ENCODE measurements around the gene RERE. TPM values are rescaled to one million over a fixed set of nuclear protein-coding genes. Genes with fewer than 3 reads are reported as not detected.

The RERE gene
- total RNA-seq, 4 donors from 2014 or later: 86.4 to 111 (median 103) TPM

GRCh38 chr1:8693107-8693506 lies 124.3 kb downstream of the RERE start:
- Histone ChIP-seq H3K9me3 (peaks cover 0 to 3% (median 0%) of the 10 kb centered on the region in 4 donors), H3K4me3 (no peak overlapping the region), H3K4me1 (peaks cover 0 to 22% (median 3%) of the 10 kb centered on the region in 4 donors), H3K27me3 (no peaks in the 10 kb centered on the region), H3K27ac (no peak overlapping the region), H3K36me3 (no peaks in the 10 kb centered on the region)
- TF ChIP-seq EP300 (IDR thresholded peaks at IDR 0.05): no peak
- TF ChIP-seq CTCF (IDR thresholded peaks at IDR 0.05): no peak
- TF ChIP-seq POLR2A (IDR thresholded peaks at IDR 0.05): no peak
- WGBS, 2 donors: 70 to 85% methylated on average over 3 of the region's 3 CpGs
- DNase-seq (ENCODE audit: low spot score in 2 of 2): no peak

GRCh38 chr1:8691662-8692061 lies 125.8 kb downstream of the RERE start:
- 76 to 84% methylated on average over 1 of the region's 1 CpG for WGBS, 2 donors
- Histone ChIP-seq H3K27ac (no peak overlapping the region), H3K4me3 (no peak overlapping the region), H3K4me1 (peaks cover 0 to 28% (median 7%) of the 10 kb centered on the region in 4 donors), H3K36me3 (no peaks in the 10 kb centered on the region), H3K27me3 (no peaks in the 10 kb centered on the region), H3K9me3 (peaks cover 0 to 3% (median 0%) of the 10 kb centered on the region in 4 donors)
- no peak for DNase-seq (ENCODE audit: low spot score in 2 of 2)
- TF ChIP-seq EP300 (IDR thresholded peaks at IDR 0.05): no peak
- no peak for TF ChIP-seq CTCF (IDR thresholded peaks at IDR 0.05)
- no peak for TF ChIP-seq POLR2A (IDR thresholded peaks at IDR 0.05)

GRCh38 chr1:8690253-8690525 lies 127.3 kb downstream of the RERE start:
- WGBS, 2 donors: 91 to 93% methylated on average over 4 of the region's 4 CpGs
- DNase-seq (ENCODE audit: low spot score in 2 of 2): no peak
- H3K27ac ChIP-seq: no peak overlapping the region
- H3K27me3 ChIP-seq: no peaks in the 10 kb centered on the region
- peaks cover 0 to 3% (median 0%) of the 10 kb centered on the region in 4 donors for H3K9me3 ChIP-seq
- H3K4me1 ChIP-seq: peaks cover 0 to 35% (median 8%) of the 10 kb centered on the region in 4 donors
- H3K36me3 ChIP-seq: no peaks in the 10 kb centered on the region
- TF ChIP-seq CTCF (IDR thresholded peaks at IDR 0.05) (no peak), EP300 (IDR thresholded peaks at IDR 0.05) (no peak), POLR2A (IDR thresholded peaks at IDR 0.05) (no peak)
- no peak overlapping the region for H3K4me3 ChIP-seq

DNA sequence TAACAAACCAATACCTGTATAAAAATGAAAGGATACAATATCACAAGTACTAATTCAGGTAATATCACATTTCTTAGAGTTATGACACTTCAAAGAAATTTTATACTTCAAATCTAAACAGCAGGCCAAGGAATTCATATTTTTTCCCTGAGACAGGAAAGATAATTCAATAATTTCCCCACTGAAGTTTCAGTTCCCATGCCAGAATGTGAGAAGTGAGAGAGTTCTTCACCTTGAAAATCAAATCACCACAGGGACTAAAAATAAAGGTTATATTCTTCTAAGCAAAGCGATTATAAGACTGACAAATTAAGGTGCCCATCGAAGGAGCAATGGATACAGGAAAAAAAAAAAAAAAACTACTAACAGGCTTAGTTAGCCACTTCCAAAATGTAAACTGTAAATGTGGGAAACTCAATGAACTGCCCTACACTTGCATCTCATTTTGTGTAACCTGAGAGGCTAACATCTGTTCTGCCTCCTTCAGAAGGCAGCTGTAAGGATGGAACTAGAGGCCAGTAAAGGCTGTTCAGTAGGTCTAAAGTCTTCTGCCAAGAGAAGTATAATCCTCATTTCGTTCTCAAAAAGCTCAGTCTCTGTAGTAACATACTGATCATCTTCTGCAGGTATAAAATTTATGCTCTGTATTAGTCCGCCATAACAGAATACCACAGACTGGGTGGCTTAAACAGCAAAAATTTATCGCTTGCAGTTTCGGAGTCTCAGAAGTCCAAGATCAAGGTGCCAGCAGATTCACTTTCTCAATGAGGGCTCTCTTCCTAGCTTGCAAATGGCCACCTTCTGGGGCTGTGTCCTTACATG lies 127.8 kb downstream of the RERE start:
- H3K27me3 ChIP-seq: no peaks in the 10 kb centered on the region
- no peaks in the 10 kb centered on the region for H3K36me3 ChIP-seq
- H3K4me3 ChIP-seq: no peak overlapping the region
- no peak for TF ChIP-seq CTCF (IDR thresholded peaks at IDR 0.05)
- TF ChIP-seq EP300 (IDR thresholded peaks at IDR 0.05): no peak
- no peak for TF ChIP-seq POLR2A (IDR thresholded peaks at IDR 0.05)
- H3K4me1 ChIP-seq: peaks cover 0 to 35% (median 8%) of the 10 kb centered on the region in 4 donors
- H3K27ac ChIP-seq: no peak overlapping the region
- DNase-seq (ENCODE audit: low spot score in 2 of 2): no peak
- H3K9me3 ChIP-seq: peaks cover 0 to 3% (median 0%) of the 10 kb centered on the region in 4 donors
- WGBS, 2 donors: 94 to 95% methylated on average over 6 of the region's 6 CpGs

DNA sequence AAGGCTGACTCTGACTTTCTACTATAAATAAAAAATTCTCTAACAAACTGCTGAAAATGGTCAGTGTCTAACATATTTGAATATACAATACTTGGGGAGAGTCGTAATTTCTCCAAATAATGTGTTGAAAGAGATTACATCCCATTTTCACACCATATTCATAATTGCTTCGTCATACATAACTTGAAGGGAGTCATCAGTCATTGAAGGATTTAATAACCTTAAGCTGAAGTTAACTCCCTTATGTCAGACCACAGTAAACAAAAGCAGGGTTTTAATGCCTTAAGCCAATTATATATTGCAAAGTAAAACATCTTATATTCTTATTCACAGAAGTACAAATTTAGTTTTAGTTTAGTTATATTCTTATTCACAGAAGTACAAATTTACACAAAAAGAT lies 129.9 kb downstream of the RERE start:
- TF ChIP-seq CTCF (IDR thresholded peaks at IDR 0.05) (no peak), EP300 (IDR thresholded peaks at IDR 0.05) (no peak), POLR2A (IDR thresholded peaks at IDR 0.05) (no peak)
- Histone ChIP-seq H3K4me1 (peaks cover 0 to 19% (median 8%) of the 10 kb centered on the region in 4 donors), H3K27me3 (no peaks in the 10 kb centered on the region), H3K9me3 (peaks cover 0 to 3% (median 0%) of the 10 kb centered on the region in 4 donors), H3K4me3 (no peak overlapping the region), H3K36me3 (no peaks in the 10 kb centered on the region), H3K27ac (peak overlapping the region in 1 of 4 donors; percentile 53)
- WGBS, 2 donors: 83 to 89% methylated on average over 2 of the region's 2 CpGs
- no peak for DNase-seq (ENCODE audit: low spot score in 2 of 2)
